Choroid plexus epithelial cell (primary cell): ENCODE data around the gene ADORA1.
A peak's percentile ranks its signal among the peaks of the same experiment; 100 is the strongest.

Source experiments
- DNase-seq: peaks from one replicate; pipeline ENCODE4 v3.0.0-alpha.2; 2010; ENCODE audit warnings: low read depth
- H3K4me3 ChIP-seq: 2 replicates; pipeline ENCODE4 v1.5.1; 2011; ENCODE audit warnings: low read depth, mild to moderate bottlenecking, control low read depth, low read length, moderate library complexity
- TF ChIP-seq, protein P1 (sequence below): conservative IDR thresholded peaks from 2 replicates; pipeline ENCODE4 v1.5.1; 2011; ENCODE audit warnings: low read depth, mild to moderate bottlenecking, control low read depth, inconsistent platforms, low read length, moderate library complexity

The ADORA1 gene

DNA sequence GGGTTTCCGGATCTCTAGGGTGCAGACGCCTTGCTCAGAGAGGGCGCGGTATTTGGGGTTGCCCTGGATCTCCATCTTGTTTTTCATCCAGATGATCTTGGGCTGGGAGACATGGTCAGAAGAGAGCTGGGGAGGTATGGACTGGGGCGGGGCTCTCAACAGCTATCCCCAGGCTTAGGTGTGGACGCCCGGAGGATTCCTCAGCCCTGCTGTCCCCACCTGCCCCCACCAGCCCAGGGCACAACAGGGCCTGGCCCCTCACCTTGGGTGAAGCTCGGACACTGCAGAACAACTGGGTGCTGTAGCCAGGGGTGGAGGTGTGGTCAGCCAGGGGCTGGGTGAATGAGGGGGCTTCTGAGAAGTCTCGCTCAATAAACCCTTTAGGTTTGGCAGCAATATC is 41.5 kb downstream of the ADORA1 start:
- DNase-seq, result no peak
- TF ChIP-seq, protein P1, sequence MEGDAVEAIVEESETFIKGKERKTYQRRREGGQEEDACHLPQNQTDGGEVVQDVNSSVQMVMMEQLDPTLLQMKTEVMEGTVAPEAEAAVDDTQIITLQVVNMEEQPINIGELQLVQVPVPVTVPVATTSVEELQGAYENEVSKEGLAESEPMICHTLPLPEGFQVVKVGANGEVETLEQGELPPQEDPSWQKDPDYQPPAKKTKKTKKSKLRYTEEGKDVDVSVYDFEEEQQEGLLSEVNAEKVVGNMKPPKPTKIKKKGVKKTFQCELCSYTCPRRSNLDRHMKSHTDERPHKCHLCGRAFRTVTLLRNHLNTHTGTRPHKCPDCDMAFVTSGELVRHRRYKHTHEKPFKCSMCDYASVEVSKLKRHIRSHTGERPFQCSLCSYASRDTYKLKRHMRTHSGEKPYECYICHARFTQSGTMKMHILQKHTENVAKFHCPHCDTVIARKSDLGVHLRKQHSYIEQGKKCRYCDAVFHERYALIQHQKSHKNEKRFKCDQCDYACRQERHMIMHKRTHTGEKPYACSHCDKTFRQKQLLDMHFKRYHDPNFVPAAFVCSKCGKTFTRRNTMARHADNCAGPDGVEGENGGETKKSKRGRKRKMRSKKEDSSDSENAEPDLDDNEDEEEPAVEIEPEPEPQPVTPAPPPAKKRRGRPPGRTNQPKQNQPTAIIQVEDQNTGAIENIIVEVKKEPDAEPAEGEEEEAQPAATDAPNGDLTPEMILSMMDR, result no peak
- H3K4me3 ChIP-seq, result no peak overlapping the region

DNA sequence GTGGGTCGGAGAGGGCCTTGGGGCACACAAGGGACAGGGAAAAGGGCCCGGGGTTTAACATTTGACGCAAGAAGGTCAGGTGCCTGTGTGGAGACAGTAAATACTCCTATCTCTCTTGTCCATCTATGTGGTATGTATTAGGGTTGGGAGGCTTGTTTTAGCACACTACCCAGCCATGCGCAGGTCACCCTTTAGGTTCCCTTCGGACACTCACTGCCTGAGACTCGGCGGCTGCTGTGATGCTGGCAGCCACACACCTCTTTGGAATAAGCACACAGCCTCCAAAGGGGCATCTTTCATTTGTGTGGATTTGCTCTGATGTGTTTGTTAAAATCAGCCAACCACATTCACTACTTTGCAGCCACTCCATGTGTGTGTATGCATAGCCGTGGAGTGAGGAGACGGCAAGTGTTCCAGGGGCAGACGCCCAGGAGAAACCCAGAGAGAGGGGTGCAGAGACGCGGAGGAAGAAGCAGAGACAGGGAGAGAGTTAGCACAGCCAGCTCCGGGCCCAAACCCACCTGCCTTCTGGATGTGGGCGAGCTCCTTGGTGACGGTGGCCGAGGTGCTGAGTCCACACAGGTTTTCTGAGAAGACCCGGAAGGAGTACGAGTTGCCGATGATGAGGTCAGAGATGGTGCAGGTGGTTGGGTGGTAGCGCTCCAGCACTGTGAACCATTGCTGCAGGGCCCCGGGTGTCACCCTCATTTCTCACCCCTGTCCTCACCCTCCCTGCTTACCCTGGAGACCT is 42.4 kb downstream of the ADORA1 start:
- DNase-seq, result no peak
- TF ChIP-seq, protein P1, result no peak
- no peak overlapping the region for H3K4me3 ChIP-seq

DNA sequence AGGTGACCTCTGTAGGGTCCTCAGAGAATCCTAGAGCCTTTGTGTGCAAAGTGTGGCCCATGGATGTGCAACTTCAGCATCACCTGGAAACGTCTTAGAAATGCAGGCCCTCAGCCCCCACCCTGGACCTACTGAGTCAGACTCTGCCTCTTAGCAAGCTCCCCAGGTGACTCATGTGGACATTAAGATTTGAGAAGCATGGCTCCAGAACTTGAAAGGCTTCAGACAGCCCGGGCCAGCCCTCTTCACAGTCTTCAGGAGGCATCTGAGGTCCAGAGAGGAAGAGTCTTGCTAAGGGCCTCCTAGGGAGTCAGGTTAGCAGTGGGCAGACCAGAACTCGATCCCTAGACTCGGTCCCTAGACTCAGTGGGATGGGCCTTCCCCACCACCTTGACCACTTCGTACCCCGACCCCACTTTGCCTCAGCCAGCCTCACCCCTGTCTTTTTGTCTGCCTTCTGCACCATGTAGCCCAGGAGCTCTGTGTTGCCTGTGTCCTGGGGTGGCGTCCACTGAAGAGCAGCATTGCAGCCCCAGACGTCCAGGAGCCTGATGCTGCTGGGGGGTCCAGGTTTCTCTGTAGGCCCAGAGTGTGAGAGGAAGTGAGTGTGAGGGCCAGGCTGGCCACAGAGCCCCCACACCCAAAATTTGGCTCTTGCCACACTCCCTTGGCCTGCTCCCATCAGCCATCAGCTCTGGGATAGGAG is 43.3 kb downstream of the ADORA1 start:
- TF ChIP-seq, protein P1, result no peak
- H3K4me3 ChIP-seq, result no peak overlapping the region
- DNase-seq, result no peak

DNA sequence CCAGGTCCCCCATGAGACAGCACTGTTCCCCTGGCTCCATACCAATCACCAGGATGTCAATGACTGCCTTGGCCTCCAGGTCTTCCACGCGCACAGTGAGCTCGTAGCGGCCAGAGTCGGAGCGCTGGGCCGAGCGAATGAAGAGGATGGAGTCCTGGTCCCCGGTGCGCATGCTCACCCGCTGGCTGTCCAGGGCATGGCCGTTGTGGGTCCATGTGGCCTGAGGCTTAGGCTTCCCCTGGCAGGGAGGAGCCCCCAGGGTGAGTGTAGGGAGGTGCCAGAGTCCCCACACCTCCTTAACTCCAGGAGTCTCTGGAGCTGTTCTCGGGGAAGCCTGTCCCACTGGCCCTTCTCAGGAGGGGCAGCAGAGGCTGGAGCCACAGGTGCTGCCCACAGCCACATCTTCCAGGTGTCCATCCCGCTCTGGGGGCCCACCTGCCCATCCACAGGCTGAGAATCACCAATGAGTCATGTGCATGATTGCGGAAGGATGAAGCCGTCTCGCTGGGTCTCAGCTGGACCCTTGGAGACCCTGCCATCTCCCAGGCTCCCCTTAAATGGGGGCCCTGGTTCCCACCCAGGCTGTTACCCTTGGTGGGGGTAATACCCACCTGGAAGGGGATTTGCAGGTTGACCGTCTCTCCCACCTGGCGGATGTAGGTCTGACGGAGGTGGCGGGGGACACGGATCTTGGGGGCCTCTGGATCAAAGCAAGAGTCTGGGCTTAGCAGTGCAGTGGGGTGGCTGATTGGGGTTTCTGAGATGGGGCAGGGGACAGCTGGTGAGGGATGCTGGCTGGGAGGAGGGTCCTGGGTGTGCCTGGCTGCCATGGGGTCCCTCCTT is 44.0 kb downstream of the ADORA1 start:
- H3K4me3 ChIP-seq, result no peak overlapping the region
- DNase-seq, result no peak
- TF ChIP-seq, protein P1, result no peak

DNA sequence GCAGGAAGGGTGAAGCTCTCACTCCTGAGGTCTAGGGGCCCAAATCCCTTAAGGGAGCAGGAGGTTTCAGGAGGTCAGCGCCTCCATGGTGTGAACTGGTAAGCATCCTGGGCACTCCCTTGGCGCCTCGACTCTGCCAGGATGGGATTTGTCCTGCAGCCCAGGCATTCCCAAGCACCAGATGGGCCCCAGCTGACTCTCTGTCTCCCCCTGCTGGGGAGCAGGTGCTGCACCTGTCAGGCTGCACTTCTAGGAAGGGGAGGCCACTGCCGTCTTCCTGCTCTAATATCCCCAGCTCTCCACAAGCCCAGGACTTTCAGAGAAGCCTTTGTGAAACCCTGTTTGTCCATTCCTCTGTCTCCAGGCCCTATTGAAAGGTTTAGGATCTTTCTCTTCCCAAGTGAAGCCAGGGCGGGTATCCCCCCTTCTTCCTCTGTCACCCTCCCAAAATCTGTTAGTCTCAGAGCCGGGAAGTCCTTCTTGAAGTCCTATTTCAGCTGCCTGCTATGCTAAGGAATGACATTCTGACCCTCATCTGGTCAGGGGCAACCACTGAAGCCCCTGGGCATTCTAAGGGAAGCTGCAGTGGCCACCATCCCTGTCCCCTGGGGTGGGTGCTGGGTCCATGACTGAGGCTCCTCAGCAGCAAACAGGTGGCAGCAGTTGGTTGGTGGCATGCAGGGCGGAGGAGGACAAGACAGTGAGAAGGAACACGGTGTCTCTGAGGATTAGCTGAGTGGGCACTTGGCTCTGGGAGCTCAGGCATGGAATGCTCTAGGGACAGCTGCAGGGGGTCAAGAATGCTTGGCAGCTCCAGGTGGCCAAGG is 44.9 kb downstream of the ADORA1 start:
- TF ChIP-seq, protein P1, result peak; percentile 95
- peak; percentile 63 for DNase-seq
- H3K4me3 ChIP-seq, result no peak overlapping the region

DNA sequence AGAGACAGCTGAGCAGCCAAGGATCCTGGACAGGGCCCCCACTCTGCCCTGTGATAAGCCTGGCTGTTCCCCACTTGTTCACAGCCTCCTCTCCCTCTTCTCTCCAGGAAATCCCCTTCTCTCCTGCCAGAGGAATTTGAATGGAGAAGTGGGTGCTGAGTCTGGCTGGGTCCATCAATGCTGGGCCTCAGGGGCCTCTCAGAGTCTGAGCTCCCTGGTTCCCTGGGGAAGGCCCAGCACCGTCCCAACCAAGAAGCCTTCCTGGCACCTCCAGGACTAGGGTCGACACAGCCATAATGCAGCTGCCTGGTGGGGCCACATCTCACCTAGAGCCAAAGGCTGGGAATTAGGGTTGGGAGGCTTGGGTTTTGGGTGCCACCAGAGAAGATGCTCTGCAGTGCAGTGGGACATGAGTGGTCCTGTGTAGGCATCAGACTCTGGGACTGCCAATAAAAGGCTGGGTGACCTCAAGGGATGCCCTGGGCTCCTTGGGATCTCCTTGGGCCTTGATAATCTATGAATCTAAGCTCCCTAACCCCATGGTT is 45.6 kb downstream of the ADORA1 start:
- TF ChIP-seq, protein P1, result no peak
- no peak overlapping the region for H3K4me3 ChIP-seq
- DNase-seq, result no peak
